H7 (cell line): Measurements from ENCODE around the gene SEPHS2. TPM values are rescaled to one million over a fixed set of nuclear protein-coding genes. Genes with fewer than 3 reads are reported as not detected.

ENCODE experiments used
- total RNA-seq: library from RNA; depleted of rRNA; stranded (reverse); fragments of >200 nt; shearing (Covaris generic); gene quantifications from 2 replicates; pipeline ENCODE4 v1.2.3, GENCODE V29; 2014; rRNA removed

The SEPHS2 gene
- total RNA-seq, 1 experiment from 2014 or later, result 9.8 TPM

Other genes starting within 250 kb of the SEPHS2 start
- 4.2 and 6.5 TPM in 2 replicates for gene SULT1A3, start 246.6 kb downstream of the SEPHS2 start, total RNA-seq
- 1.0 TPM in 1 of 2 replicates, not detected in the other for gene NPIPB13, start 197.4 kb downstream of the SEPHS2 start, total RNA-seq
- gene CD2BP2, start 90.6 kb downstream of the SEPHS2 start, total RNA-seq, result 44.2 and 45.2 TPM in 2 replicates
- 35.8 and 38.4 TPM in 2 replicates for gene TBC1D10B, start 75.4 kb downstream of the SEPHS2 start, total RNA-seq
- gene MYL11, start 71.1 kb downstream of the SEPHS2 start, total RNA-seq, result 3.4 TPM in 1 of 2 replicates, not detected in the other
- 0.18 and 0.80 TPM in 2 replicates for gene SEPTIN1, start 63.3 kb downstream of the SEPHS2 start, total RNA-seq
- gene ZNF48, start 50.5 kb downstream of the SEPHS2 start, total RNA-seq, result 38.8 and 46.3 TPM in 2 replicates
- gene ZNF771, start 38.3 kb downstream of the SEPHS2 start, total RNA-seq, result 10.6 and 13.5 TPM in 2 replicates
- 56.4 and 74.2 TPM in 2 replicates for gene DCTPP1, start 15.8 kb downstream of the SEPHS2 start, total RNA-seq
- gene ITGAL, start 26.9 kb upstream of the SEPHS2 start, total RNA-seq, result 0.03 and 0.11 TPM in 2 replicates
- gene ZNF768, start 80.7 kb upstream of the SEPHS2 start, total RNA-seq, result 55.2 and 55.3 TPM in 2 replicates
- 14.5 and 16.2 TPM in 2 replicates for gene ZNF747, start 89.0 kb upstream of the SEPHS2 start, total RNA-seq
- gene ZNF764, start 112.5 kb upstream of the SEPHS2 start, total RNA-seq, result 10.2 and 13.8 TPM in 2 replicates
- gene ZNF688, start 125.8 kb upstream of the SEPHS2 start, total RNA-seq, result 3.0 and 8.5 TPM in 2 replicates
- gene ZNF785, start 139.8 kb upstream of the SEPHS2 start, total RNA-seq, result 2.8 and 8.5 TPM in 2 replicates
- 17.3 and 18.7 TPM in 2 replicates for gene ZNF689, start 164.5 kb upstream of the SEPHS2 start, total RNA-seq
- 4.7 and 4.8 TPM in 2 replicates for gene PRR14, start 205.1 kb upstream of the SEPHS2 start, total RNA-seq
- gene FBRS, start 212.6 kb upstream of the SEPHS2 start, total RNA-seq, result 11.5 and 13.4 TPM in 2 replicates